HG03520 (cell line): Measurements from ENCODE around the gene GNB4.

ENCODE experiments used
- ATAC-seq: cut with Tn5 transposase; IDR thresholded peaks from one replicate; pipeline ENCODE4 v1.9.1; 2021; ENCODE audit warnings: mild to moderate bottlenecking, moderate library complexity; ENCODE audit not compliant: unreplicated experiment

Gene GNB4

GRCh38 chr3:179451265-179452175 lies at the start of gene GNB4:
TSS of gene GNB4 (minus strand) at chr3:179451470. CDS start at chr3:179426200, 25,270 bp downstream.
- ATAC-seq, result peak; percentile 71

- ATAC-seq, result no peak
Observed at GRCh38 chr3:179495483-179495882, 44.2 kb upstream of the GNB4 start.

- no peak for ATAC-seq
Observed at GRCh38 chr3:179493260-179493659, 42.0 kb upstream of the GNB4 start.

- ATAC-seq, result no peak
Observed at GRCh38 chr3:179488213-179488612, 36.9 kb upstream of the GNB4 start.

GRCh38 chr3:179486806-179487205 lies 35.5 kb upstream of the GNB4 start:
- no peak for ATAC-seq

GRCh38 chr3:179482857-179483256 lies 31.6 kb upstream of the GNB4 start:
- no peak for ATAC-seq

- ATAC-seq, result no peak
Observed at GRCh38 chr3:179476215-179476614, 24.9 kb upstream of the GNB4 start.

GRCh38 chr3:179474480-179474879 lies 23.2 kb upstream of the GNB4 start:
- ATAC-seq, result no peak

GRCh38 chr3:179473565-179473964 lies 22.3 kb upstream of the GNB4 start:
- ATAC-seq, result no peak

GRCh38 chr3:179464323-179465092 lies 13.2 kb upstream of the GNB4 start:
- no peak for ATAC-seq

- ATAC-seq, result no peak
Observed at GRCh38 chr3:179463319-179463718, 12.0 kb upstream of the GNB4 start.

GRCh38 chr3:179460260-179460659 lies 9.0 kb upstream of the GNB4 start:
- no peak for ATAC-seq

GRCh38 chr3:179455954-179456353 lies 4.7 kb upstream of the GNB4 start:
- no peak for ATAC-seq

- ATAC-seq, result no peak
Observed at GRCh38 chr3:179454887-179455286, 3.6 kb upstream of the GNB4 start.

GRCh38 chr3:179453967-179454366 lies 2.7 kb upstream of the GNB4 start:
- ATAC-seq, result no peak

GRCh38 chr3:179452872-179453271 lies 1.6 kb upstream of the GNB4 start:
- no peak for ATAC-seq

- ATAC-seq, result no peak
Observed at GRCh38 chr3:179452176-179452564, 900 bp upstream of the GNB4 start.

- peak; percentile 19 for ATAC-seq
Observed at GRCh38 chr3:179450901-179451264, 387 bp downstream of the GNB4 start.

GRCh38 chr3:179450261-179450701 lies 989 bp downstream of the GNB4 start:
- ATAC-seq, result no peak

- ATAC-seq, result no peak
Observed at GRCh38 chr3:179449636-179450035, 1.6 kb downstream of the GNB4 start.

GRCh38 chr3:179447251-179447650 lies 4.0 kb downstream of the GNB4 start:
- no peak for ATAC-seq

- no peak for ATAC-seq
Observed at GRCh38 chr3:179446501-179446900, 4.8 kb downstream of the GNB4 start.
